PC-3 (cell line): ENCODE measurements around the gene RCSD1. TPM values are rescaled to one million over a fixed set of nuclear protein-coding genes. Genes with fewer than 3 reads are reported as not detected.
"Not testable (repeated sequence)": the region's sequence is repeated elsewhere in the genome, so short reads cannot be mapped to it uniquely, and the experiment has no call there.

Experiments
- ATAC-seq: fragments of 200-7000 bp; cut with Tn5 transposase; 2 replicates; pipeline ENCODE4 v1.9.1; 2020; ENCODE audit warnings: mild to moderate bottlenecking, moderate library complexity
- BruUV-seq: library from RNA; stranded (reverse); fragments of 400-500 nt; replicated peaks from 2 replicates; lab custom pipeline; 2021; lab: Mats Ljungman, UMichigan
- CTCF ChIA-PET: fragments of 300-600 bp; sonication (Branson Sonifier 250); formaldehyde crosslinking; loops from one replicate; lab custom pipeline; 2022; ENCODE audit warnings: antibody characterized with exemption; lab: Charles Lee
- POLR2A ChIA-PET: fragments of 300-600 bp; sonication (Branson Sonifier 250); formaldehyde crosslinking; loops from one replicate; lab custom pipeline; 2022; ENCODE audit warnings: antibody characterized with exemption; ENCODE audit not compliant: unreplicated experiment; lab: Charles Lee
- DNase-seq: peaks from one replicate; pipeline ENCODE4 v3.0.0-alpha.2; 2015
- H2AFZ ChIP-seq: fragments of 300-600 bp; sonication (generic); 2 replicates; pipeline ENCODE4 v1.6.0; 2016; ENCODE audit warnings: antibody characterized with exemption, low read length
- H3F3A ChIP-seq: fragments of 300-600 bp; sonication (generic); one replicate; pipeline ENCODE4 v1.6.0; 2017; ENCODE audit warnings: antibody characterized with exemption, low read length, control low read depth, mild to moderate bottlenecking; ENCODE audit not compliant: unreplicated experiment
- H3K27ac ChIP-seq: fragments of 300-600 bp; sonication (generic); 2 replicates; pipeline ENCODE4 v1.5.1; 2016; ENCODE audit warnings: mild to moderate bottlenecking, low read length
- H3K27me3 ChIP-seq: fragments of 300-600 bp; sonication (generic); 2 replicates; pipeline ENCODE4 v1.6.1; 2016; ENCODE audit warnings: low read length, mixed read lengths
- H3K36me3 ChIP-seq: fragments of 300-600 bp; sonication (generic); 2 replicates; pipeline ENCODE4 v1.6.1; 2016; ENCODE audit warnings: low read depth, mixed run types, low read length, mixed read lengths
- H3K4me1 ChIP-seq: fragments of 300-600 bp; sonication (generic); 2 replicates; pipeline ENCODE4 v1.5.1; 2016; ENCODE audit warnings: low read length; ENCODE audit not compliant: insufficient read depth
- H3K4me2 ChIP-seq: fragments of 300-600 bp; sonication (generic); 2 replicates; pipeline ENCODE4 v1.6.0; 2016; ENCODE audit warnings: low read length
- H3K4me3 ChIP-seq: fragments of 300-600 bp; sonication (generic); 2 replicates; pipeline ENCODE4 v1.5.1; 2016; ENCODE audit warnings: mild to moderate bottlenecking, low read length, mixed read lengths
- H3K79me2 ChIP-seq: fragments of 300-600 bp; sonication (generic); 2 replicates; pipeline ENCODE4 v1.6.1; 2017; ENCODE audit warnings: low read length, mixed read lengths
- H3K9ac ChIP-seq: fragments of 300-600 bp; sonication (generic); 2 replicates; pipeline ENCODE4 v1.6.0; 2016; ENCODE audit warnings: mild to moderate bottlenecking, low read length
- H3K9me2 ChIP-seq: fragments of 300-600 bp; sonication (generic); replicated peaks from 2 replicates; pipeline ENCODE4 v1.6.1; 2016; ENCODE audit warnings: mixed run types, low read length, mixed read lengths
- H3K9me3 ChIP-seq: fragments of 300-600 bp; sonication (generic); 2 replicates; pipeline ENCODE4 v1.6.1; 2016; ENCODE audit warnings: low read length, mixed read lengths
- H4K20me1 ChIP-seq: fragments of 300-600 bp; sonication (generic); 2 replicates; pipeline ENCODE4 v1.6.1; 2016; ENCODE audit warnings: low read length, mixed read lengths
- CTCF ChIP-seq: fragments of 300-600 bp; sonication (generic); conservative IDR thresholded peaks from 2 replicates; pipeline ENCODE4 v1.5.1; 2017; ENCODE audit warnings: antibody characterized with exemption, low read depth, mild to moderate bottlenecking, low read length
- EZH2 ChIP-seq: fragments of 300-600 bp; sonication (generic); IDR thresholded peaks from one replicate; pipeline ENCODE4 v1.6.1; 2017; ENCODE audit warnings: antibody characterized with exemption, mild to moderate bottlenecking, low read length; ENCODE audit not compliant: unreplicated experiment
- EZH2phosphoT487 ChIP-seq: fragments of 300-600 bp; sonication (generic); IDR thresholded peaks from 2 replicates; pipeline ENCODE4 v1.6.1; 2018; ENCODE audit warnings: mild to moderate bottlenecking, antibody characterized with exemption, low read length, borderline replicate concordance
- intact Hi-C: fragments of 100-400 bp; cut with micrococcal nuclease; formaldehyde crosslinking; loops from 2 replicates; pipeline ENCODE4 v1.9.0; 2023
- total RNA-seq: library from RNA; depleted of rRNA; stranded (reverse); fragments of >200 nt; gene quantifications from 2 replicates; pipeline ENCODE4 v1.2.3, GENCODE V29; 2014

Gene RCSD1
- total RNA-seq, 1 experiment from 2014 or later, result not detected

GRCh38 chr1:167738158-167738557 lies 108.1 kb downstream of the RCSD1 start:
- H4K20me1 ChIP-seq, result peaks cover 4% of the 10 kb centered on the region; the same call in 1 of the 2 replicates
- ATAC-seq (no peak), DNase-seq (no peak)
- CTCF ChIA-PET, result no interaction called here
- no peaks in the 10 kb centered on the region for H3K9me3 ChIP-seq
- H3K27me3 ChIP-seq, result no peaks in the 10 kb centered on the region
- POLR2A ChIA-PET, result no interaction called here
- 0 out of 2 replicates have a peak, but pooled peaks cover 4% of the 10 kb centered on the region for H3K36me3 ChIP-seq
- peaks cover 86% of the 10 kb centered on the region for H3K79me2 ChIP-seq
- H3F3A ChIP-seq, result no peaks in the 10 kb centered on the region
- no TSS peak for BruUV-seq
- H3K4me2 ChIP-seq, result no peak overlapping the region
- intact Hi-C loops, result no loop called here
- TF ChIP-seq EZH2, result no peak
- no peak for TF ChIP-seq EZH2phosphoT487
- TF ChIP-seq CTCF, result no peak
- no peak overlapping the region for H3K9ac ChIP-seq
- no peak overlapping the region for H3K27ac ChIP-seq
- no peak overlapping the region for H3K4me3 ChIP-seq
- no peak overlapping the region for H2AFZ ChIP-seq
- H3K4me1 ChIP-seq, result peaks cover 15% of the 10 kb centered on the region
- H3K9me2 ChIP-seq, result no peaks in the 10 kb centered on the region

GRCh38 chr1:167739752-167740151 lies 109.7 kb downstream of the RCSD1 start:
- DNase-seq (no peak), ATAC-seq (no peak)
- intact Hi-C loops, result no loop called here
- Histone ChIP-seq H3K4me2 (no peak overlapping the region), H3K4me1 (peaks cover 15% of the 10 kb centered on the region), H3K27ac (no peak overlapping the region), H3K9me3 (no peaks in the 10 kb centered on the region), H3K36me3 (0 out of 2 replicates have a peak, but pooled peaks cover 4% of the 10 kb centered on the region), H3K27me3 (no peaks in the 10 kb centered on the region), H3F3A (no peaks in the 10 kb centered on the region), H3K9ac (no peak overlapping the region), H2AFZ (no peak overlapping the region), H3K4me3 (no peak overlapping the region), H4K20me1 (peaks cover 4% of the 10 kb centered on the region; the same call in 1 of the 2 replicates), H3K79me2 (peaks cover 91% of the 10 kb centered on the region), H3K9me2 (no peaks in the 10 kb centered on the region)
- ChIA-PET CTCF (no interaction called here), POLR2A (no interaction called here)
- no peak for TF ChIP-seq CTCF
- TF ChIP-seq EZH2, result no peak
- TF ChIP-seq EZH2phosphoT487, result no peak
- no TSS peak for BruUV-seq

GRCh38 chr1:167741103-167741502 lies 111.1 kb downstream of the RCSD1 start:
- ATAC-seq, CTCF ChIA-PET, H3K36me3 ChIP-seq, H3K9ac ChIP-seq, H3K9me3 ChIP-seq, DNase-seq, H3F3A ChIP-seq, BruUV-seq, H3K27ac ChIP-seq, H3K27me3 ChIP-seq, H2AFZ ChIP-seq, POLR2A ChIA-PET, H3K4me2 ChIP-seq, H3K9me2 ChIP-seq, H3K4me3 ChIP-seq, intact Hi-C loops, H4K20me1 ChIP-seq: not testable (repeated sequence)
- peaks cover 15% of the 10 kb centered on the region for H3K4me1 ChIP-seq
- H3K79me2 ChIP-seq, result peaks cover 91% of the 10 kb centered on the region

GRCh38 chr1:167742392-167743057 lies 112.5 kb downstream of the RCSD1 start:
- peak; percentile 96 for ATAC-seq
- Histone ChIP-seq H3K4me1 (peaks cover 15% of the 10 kb centered on the region), H3K79me2 (peaks cover 91% of the 10 kb centered on the region), H3K4me2 (0 out of 2 replicates have a peak overlapping the region, but pooled peaks have one; percentile 7), H3K27ac (peak overlapping the region; percentile 34)
- H3K4me3 ChIP-seq, H4K20me1 ChIP-seq, H2AFZ ChIP-seq, H3K36me3 ChIP-seq, BruUV-seq, H3K9ac ChIP-seq, H3K9me3 ChIP-seq, intact Hi-C loops, H3F3A ChIP-seq, H3K27me3 ChIP-seq, H3K9me2 ChIP-seq: not testable (repeated sequence)
- POLR2A ChIA-PET, result interaction anchor here (0.6 kb wide), 2 partner anchors 82 to 400 kb away, joined by 3 to 6 read pairs; no protein-coding TSS in a partner anchor
- peak; percentile 67 for DNase-seq
- CTCF ChIA-PET, result interaction anchor here (0.6 kb wide), 1 partner anchor 46 kb away, joined by 3 read pairs; no protein-coding TSS in a partner anchor
